Keratinocyte (primary cell): ENCODE measurements around the gene ARHGEF2. TPM values are rescaled to one million over a fixed set of nuclear protein-coding genes. Genes with fewer than 3 reads are reported as not detected.

Experiments
- DNase-seq: peaks from one replicate; pipeline ENCODE4 v3.0.0-alpha.2; 2011; ENCODE audit warnings: low read depth, missing footprints, low spot score
- FAIRE-seq: peaks from 2 replicates; lab custom pipeline; 2011; peaks lifted over from hg19 to GRCh38; lab: Jason Lieb, UNC
- H2AFZ ChIP-seq: 2 replicates; pipeline ENCODE4 v1.6.0; 2012; ENCODE audit warnings: low read length, control low read depth, inconsistent platforms; ENCODE audit not compliant: control insufficient read depth
- H3K27ac ChIP-seq: 2 replicates; pipeline ENCODE4 v1.5.1; 2011; ENCODE audit warnings: low read length; ENCODE audit not compliant: control insufficient read depth, insufficient read depth
- H3K27me3 ChIP-seq: 3 replicates; pipeline ENCODE4 v1.6.0; 2011; ENCODE audit warnings: low read length; ENCODE audit not compliant: control insufficient read depth, insufficient read depth; ENCODE audit errors: extremely low read depth
- H3K36me3 ChIP-seq, 2 experiments: 2 replicates in 1 of 2; 3 replicates in 1 of 2; pipeline ENCODE4 v1.5.1; 2011; ENCODE audit warnings: low read length in 2 of 2, mild to moderate bottlenecking in 1 of 2; ENCODE audit not compliant: control insufficient read depth in 2 of 2, insufficient read depth in 2 of 2; ENCODE audit errors: extremely low read depth in 1 of 2
- H3K4me1 ChIP-seq: 3 replicates; pipeline ENCODE4 v1.5.1; 2011; ENCODE audit warnings: low read length; ENCODE audit not compliant: control insufficient read depth, insufficient read depth; ENCODE audit errors: extremely low read depth
- H3K4me2 ChIP-seq: 3 replicates; pipeline ENCODE4 v1.6.0; 2011; ENCODE audit warnings: low read depth, low read length; ENCODE audit not compliant: control insufficient read depth, insufficient read depth; ENCODE audit errors: extremely low read depth
- H3K4me3 ChIP-seq, 3 experiments: fragments of 200-600 bp in 1 of 3; sonication (generic) in 1 of 3; 2 replicates in 2 of 3; 3 replicates in 1 of 3; pipeline ENCODE4 v1.5.1; 2011 to 2016; ENCODE audit warnings: low read length in 3 of 3, mild to moderate bottlenecking in 3 of 3, control low read depth in 2 of 3, inconsistent platforms in 1 of 3, low read depth in 1 of 3, mixed read lengths in 1 of 3, mixed run types in 1 of 3, moderate library complexity in 1 of 3; ENCODE audit not compliant: control insufficient read depth in 2 of 3, insufficient read depth in 2 of 3; ENCODE audit errors: extremely low read depth in 1 of 3
- H3K79me2 ChIP-seq: 2 replicates; pipeline ENCODE4 v1.6.0; 2012; ENCODE audit warnings: low read length; ENCODE audit not compliant: control insufficient read depth, insufficient read depth
- H3K9ac ChIP-seq: 3 replicates; pipeline ENCODE4 v1.6.0; 2011; ENCODE audit warnings: low read length; ENCODE audit not compliant: control insufficient read depth, insufficient read depth; ENCODE audit errors: extremely low read depth
- H3K9me1 ChIP-seq: 3 replicates; pipeline ENCODE4 v1.6.0; 2011; ENCODE audit warnings: low read length; ENCODE audit not compliant: control insufficient read depth, insufficient read depth; ENCODE audit errors: extremely low read depth
- H3K9me3 ChIP-seq: 2 replicates; pipeline ENCODE4 v1.5.1; 2012; ENCODE audit warnings: low read depth, low read length; ENCODE audit not compliant: control insufficient read depth
- H4K20me1 ChIP-seq: 3 replicates; pipeline ENCODE4 v1.6.0; 2011; ENCODE audit warnings: low read length; ENCODE audit not compliant: control insufficient read depth, insufficient read depth; ENCODE audit errors: extremely low read depth
- EZH2 ChIP-seq: IDR thresholded peaks from one replicate; pipeline ENCODE4 v1.6.1; 2012; ENCODE audit warnings: inconsistent platforms, mild to moderate bottlenecking, low read length, moderate library complexity
- dilution Hi-C: fragments of 300-500 bp; cut with MboI; formaldehyde crosslinking; loops from one replicate; pipeline ENCODE4 v1.7.0; 2020; ENCODE audit warnings: low sequenced_read_pairs; ENCODE audit not compliant: extremely low pct_ligation_motif_present
- polyA plus RNA-seq, 5 experiments: library from polyadenylated mRNA; depleted of rRNA in 3 of 5; stranded (reverse) in 3 of 5; stranded (forward) in 1 of 5; unstranded in 1 of 5; fragments of >200 nt; gene quantifications; 1 replicate in 1 of 5; 2 replicates in 3 of 5; 3 replicates in 1 of 5; pipeline versions ENCODE4 v1.2.1 to v1.2.3, GENCODE V29; 2011 to 2012; ENCODE audit warnings: missing spikeins in 2 of 5, low read depth in 1 of 5, low replicate concordance in 1 of 5
- TF ChIP-seq, protein P1 (sequence below), 3 experiments: IDR thresholded peaks in 1 of 3; conservative IDR thresholded peaks in 1 of 3; optimal IDR thresholded peaks in 1 of 3; 2 replicates in 2 of 3; 3 replicates in 1 of 3; pipeline versions ENCODE3 to v1.5.1; 2011; ENCODE audit warnings: low read length in 3 of 3, mild to moderate bottlenecking in 3 of 3, moderate library complexity in 2 of 3, control low read depth in 1 of 3, inconsistent platforms in 1 of 3; ENCODE audit not compliant: insufficient read depth in 2 of 3; ENCODE audit errors: extremely low read depth in 1 of 3

ARHGEF2 gene
- polyA plus RNA-seq, 1 donor (not counting 4 experiments of a cell fraction or from before 2014, with no cell fraction given): 38.7 TPM

GRCh38 chr1:155941845-155942531 is 36.4 kb downstream of the ARHGEF2 start:
- Histone ChIP-seq H3K9me1 (no peaks in the 10 kb centered on the region), H3K9me3 (no peaks in the 10 kb centered on the region), H3K4me3 (no peak overlapping the region), H3K27me3 (no peaks in the 10 kb centered on the region), H3K4me2 (peak overlapping the region; percentile 36), H4K20me1 (no peaks in the 10 kb centered on the region), H3K79me2 (no peaks in the 10 kb centered on the region), H3K36me3 (peaks cover 4 to 8% of the 10 kb centered on the region in 2 experiments), H3K4me1 (peaks cover 36% of the 10 kb centered on the region), H3K27ac (no peak overlapping the region), H3K9ac (no peak overlapping the region), H2AFZ (no peak overlapping the region)
- FAIRE-seq (no peak), DNase-seq (no peak)
- TF ChIP-seq, protein P1, sequence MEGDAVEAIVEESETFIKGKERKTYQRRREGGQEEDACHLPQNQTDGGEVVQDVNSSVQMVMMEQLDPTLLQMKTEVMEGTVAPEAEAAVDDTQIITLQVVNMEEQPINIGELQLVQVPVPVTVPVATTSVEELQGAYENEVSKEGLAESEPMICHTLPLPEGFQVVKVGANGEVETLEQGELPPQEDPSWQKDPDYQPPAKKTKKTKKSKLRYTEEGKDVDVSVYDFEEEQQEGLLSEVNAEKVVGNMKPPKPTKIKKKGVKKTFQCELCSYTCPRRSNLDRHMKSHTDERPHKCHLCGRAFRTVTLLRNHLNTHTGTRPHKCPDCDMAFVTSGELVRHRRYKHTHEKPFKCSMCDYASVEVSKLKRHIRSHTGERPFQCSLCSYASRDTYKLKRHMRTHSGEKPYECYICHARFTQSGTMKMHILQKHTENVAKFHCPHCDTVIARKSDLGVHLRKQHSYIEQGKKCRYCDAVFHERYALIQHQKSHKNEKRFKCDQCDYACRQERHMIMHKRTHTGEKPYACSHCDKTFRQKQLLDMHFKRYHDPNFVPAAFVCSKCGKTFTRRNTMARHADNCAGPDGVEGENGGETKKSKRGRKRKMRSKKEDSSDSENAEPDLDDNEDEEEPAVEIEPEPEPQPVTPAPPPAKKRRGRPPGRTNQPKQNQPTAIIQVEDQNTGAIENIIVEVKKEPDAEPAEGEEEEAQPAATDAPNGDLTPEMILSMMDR (optimal IDR thresholded peaks at IDR 0.05 in 1 of 3, IDR thresholded peaks at IDR 0.05 in 1 of 3, conservative IDR thresholded peaks at IDR 0.05 in 1 of 3; ENCODE audit: extremely low read depth in 1 of 3, insufficient read depth in 2 of 3, low read length in 3 of 3): no peak
- no peak for TF ChIP-seq EZH2
- dilution Hi-C loops: no loop called here

- Histone ChIP-seq H3K36me3 (peaks cover 2% of the 10 kb centered on the region in 2 experiments), H3K9me1 (no peaks in the 10 kb centered on the region), H3K79me2 (no peaks in the 10 kb centered on the region), H3K27me3 (no peaks in the 10 kb centered on the region), H3K9ac (peak within 1 kb of the TSS; percentile 36), H3K4me2 (peak within 1 kb of the TSS; percentile 36), H3K27ac (peak within 1 kb of the TSS; percentile 59), H3K9me3 (no peaks in the 10 kb centered on the region), H2AFZ (peak within 1 kb of the TSS; percentile 72), H4K20me1 (no peaks in the 10 kb centered on the region), H3K4me1 (peaks cover 36% of the 10 kb centered on the region), H3K4me3 (no peak within 1 kb of the TSS)
- TF ChIP-seq, protein P1 (optimal IDR thresholded peaks at IDR 0.05 in 1 of 3, IDR thresholded peaks at IDR 0.05 in 1 of 3, conservative IDR thresholded peaks at IDR 0.05 in 1 of 3; ENCODE audit: extremely low read depth in 1 of 3, insufficient read depth in 2 of 3, low read length in 3 of 3): no peak
- no peak for TF ChIP-seq EZH2
- DNase-seq (no peak), FAIRE-seq (peak; percentile 9)
- dilution Hi-C loops: no loop called here
Observed at GRCh38 chr1:155940993-155941844, 37.1 kb downstream of the ARHGEF2 start, which contains the start of gene RXFP4. Gene RXFP4, plus strand, starts transcription at chr1:155941638. Its CDS starts 72 bp downstream, at chr1:155941710.
